HG03108 (cell line): Measurements from ENCODE around the gene ATP2B2.

Source experiments
- ATAC-seq: cut with Tn5 transposase; IDR thresholded peaks from one replicate; pipeline ENCODE4 v1.9.1; 2021; ENCODE audit warnings: moderate library complexity; ENCODE audit not compliant: unreplicated experiment

ATP2B2 gene

DNA sequence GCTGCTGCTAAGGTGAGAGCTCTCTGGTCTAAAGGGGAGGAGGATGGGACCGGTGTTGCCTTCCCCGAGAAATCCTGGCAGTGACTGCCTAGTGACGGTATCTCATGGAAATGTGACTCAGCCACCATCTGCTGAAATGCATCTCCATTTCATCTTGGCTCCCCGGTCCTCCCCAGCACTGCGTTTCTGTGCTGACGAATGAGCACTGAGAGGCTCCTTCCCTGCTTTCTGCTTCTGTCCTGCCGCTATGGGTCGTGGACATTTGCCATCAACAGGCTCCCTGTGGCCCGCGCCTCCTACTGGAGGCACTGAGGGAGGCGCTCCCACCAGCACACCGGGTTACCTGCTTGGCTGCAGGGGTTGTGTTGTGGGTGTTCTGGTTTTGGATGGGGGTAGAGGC is 170.9 kb downstream of the ATP2B2 start:
- no peak for ATAC-seq

DNA sequence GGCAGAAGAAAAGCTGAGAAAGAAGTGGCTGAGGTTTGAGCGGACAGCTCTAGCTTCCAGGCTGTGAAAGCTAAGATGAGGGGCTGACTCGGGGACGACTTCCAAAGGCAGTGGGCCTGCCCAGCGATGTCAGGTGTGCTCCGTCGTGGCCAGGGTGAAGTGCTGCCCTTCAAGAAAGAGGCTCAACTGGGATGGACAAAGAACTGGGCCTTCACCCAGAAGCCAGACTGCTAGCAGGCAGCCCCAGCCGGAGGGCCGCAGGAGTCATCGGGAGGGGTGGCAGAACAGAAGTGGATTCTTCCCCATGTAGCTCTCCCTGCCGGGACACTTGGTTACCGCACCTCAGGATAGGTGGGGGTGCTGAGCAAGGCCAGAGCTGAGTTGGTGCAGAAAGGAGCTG is 171.3 kb downstream of the ATP2B2 start:
- no peak for ATAC-seq

DNA sequence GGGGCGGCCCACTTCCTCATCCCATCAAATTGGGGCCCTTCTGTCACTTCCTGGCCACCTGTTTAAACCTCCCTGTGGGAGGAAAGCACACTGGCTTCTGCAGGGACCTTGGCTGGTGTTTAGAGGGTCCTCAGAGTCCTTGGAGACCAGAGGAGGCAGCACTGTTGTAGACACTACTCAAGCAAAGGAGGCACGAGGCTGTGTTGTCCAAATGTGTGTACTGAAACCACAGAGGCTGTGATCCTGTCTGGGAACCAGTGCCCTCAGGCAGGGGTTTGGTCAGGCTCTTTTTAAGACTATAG is 172.1 kb downstream of the ATP2B2 start:
- no peak for ATAC-seq

DNA sequence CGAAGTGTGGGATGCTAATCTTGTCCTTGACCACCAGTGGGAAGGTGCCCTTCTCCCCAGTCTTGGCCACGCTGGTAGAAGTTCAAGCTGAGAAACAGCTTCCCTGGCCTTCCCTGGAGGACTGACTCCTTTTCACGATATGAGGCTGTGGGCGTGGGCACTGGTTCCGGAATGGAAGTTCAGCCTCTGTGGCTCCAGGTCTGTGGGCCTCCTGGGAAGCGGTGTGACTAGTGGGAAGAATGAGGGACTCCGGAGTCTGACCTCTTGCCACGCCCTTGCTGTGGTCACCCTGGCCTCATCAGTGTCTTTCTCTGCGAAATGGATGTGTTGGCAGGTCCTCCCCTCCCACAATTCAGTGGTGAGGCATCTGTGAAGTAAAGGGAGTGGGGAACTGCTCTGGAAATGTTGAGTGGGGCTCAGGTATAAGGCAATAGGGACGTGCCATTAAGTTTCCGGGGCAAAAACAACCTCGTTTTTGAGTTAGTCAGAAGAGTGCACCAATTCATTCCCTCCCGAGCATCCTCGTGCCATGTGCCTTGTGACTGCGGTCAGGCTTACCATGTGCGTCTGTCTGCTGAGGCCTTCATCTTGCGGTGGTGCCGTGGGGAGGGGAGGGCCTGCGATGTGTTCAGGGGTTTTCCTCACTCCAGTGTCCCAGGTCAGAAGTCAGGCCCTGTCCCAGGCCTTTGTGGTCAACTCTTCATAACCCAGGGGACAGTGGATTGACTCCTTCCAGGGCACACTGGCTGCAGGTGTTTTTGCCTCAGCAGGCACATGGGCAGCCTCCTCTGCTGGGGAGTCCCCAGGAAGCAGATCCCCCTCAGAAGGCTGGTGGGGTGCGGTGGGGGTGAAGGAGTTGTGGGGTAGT is 172.7 kb downstream of the ATP2B2 start:
- no peak for ATAC-seq

DNA sequence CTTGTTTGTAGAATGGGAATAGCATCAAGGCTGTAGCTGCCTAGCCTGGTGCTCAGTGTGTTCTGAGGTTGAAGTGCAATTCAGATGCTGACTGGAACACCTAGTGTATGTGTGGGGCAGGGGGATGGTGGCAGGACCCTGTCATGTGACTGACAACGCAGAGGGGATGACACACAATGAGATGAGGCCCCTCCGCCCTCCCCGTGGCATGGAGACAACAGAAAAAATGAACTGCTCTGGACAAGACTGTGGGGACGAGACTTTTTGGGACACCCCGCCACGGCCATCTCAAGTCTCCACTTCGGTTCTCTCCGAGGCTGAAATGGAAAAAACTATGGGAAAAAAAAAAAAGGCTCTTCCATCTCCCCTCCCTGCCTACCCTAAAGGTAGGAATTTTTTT is 174.1 kb downstream of the ATP2B2 start:
- ATAC-seq = no peak

DNA sequence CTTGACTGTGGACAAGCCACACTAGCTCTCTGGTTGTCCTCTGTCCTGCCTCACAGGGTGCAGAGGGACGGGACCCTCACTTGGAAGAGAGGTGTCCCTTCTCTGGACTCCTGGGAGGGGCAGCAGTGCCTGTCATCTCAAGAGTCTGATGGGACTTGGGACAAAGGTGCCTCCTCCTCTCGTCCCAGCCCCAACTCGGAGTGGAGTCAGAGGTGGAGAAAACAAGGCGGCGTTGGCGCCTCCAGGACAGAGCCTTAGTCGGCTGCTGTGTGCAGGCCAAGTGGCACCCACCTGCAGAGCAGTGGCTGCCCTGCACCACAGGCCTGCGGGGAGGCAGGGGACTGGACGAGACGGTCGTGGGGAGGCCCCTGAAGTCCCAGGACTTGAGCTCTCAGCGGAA is 175.1 kb downstream of the ATP2B2 start:
- ATAC-seq = no peak

DNA sequence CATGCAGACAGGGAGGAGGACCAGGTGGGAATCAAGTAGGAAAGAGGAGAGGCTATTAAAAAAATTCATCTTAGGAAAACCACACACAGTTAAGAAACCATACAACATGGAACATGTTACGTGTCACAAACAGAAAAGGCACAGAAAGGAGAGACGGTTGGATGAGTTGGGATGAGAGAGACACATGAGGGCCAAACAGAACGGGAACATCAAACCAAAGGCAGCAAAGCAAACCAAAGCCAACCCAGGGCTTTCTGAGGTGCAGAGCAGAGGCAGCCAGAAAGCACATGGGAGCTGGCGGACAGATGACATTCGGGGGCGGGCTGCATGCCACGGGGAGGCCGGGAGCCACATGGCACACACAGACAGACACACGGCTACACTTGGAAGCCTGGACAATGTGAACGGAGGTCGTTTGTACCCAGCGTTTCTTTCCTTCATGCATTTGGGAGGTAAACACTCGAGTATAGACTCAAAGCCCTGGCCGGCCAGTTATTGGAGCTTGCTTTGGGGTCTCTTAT is 175.8 kb downstream of the ATP2B2 start:
- ATAC-seq = no peak

DNA sequence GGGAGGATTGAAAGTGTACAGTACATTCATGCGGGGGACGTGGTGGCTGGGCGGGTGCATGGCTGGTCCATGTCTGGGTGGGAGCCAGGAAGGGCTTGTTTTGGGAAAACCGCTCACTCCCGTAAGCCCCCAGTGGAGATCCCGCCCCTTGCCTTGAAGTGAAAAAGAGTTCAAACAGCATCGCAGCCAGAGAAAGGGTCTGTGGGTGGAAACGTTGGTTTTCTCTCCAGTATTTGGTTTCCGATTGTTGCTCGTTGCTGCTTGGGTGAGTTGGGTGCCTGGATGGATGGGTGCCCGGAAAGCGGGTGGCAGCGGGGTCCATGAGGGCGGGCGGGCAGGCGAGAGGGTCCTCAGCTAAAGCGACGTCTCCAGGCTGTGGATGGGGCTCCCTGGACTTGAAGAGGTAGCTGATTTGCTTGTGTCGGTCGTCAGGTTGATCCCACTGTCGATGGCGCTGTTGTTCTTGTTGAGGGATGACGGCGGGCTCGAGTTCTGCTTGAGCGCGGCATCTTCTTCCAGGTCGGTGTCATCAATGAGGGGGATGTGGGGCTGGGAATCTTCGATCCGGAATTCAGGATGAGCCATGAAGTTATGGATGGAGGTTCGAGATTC is 176.8 kb downstream of the ATP2B2 start:
- no peak for ATAC-seq

DNA sequence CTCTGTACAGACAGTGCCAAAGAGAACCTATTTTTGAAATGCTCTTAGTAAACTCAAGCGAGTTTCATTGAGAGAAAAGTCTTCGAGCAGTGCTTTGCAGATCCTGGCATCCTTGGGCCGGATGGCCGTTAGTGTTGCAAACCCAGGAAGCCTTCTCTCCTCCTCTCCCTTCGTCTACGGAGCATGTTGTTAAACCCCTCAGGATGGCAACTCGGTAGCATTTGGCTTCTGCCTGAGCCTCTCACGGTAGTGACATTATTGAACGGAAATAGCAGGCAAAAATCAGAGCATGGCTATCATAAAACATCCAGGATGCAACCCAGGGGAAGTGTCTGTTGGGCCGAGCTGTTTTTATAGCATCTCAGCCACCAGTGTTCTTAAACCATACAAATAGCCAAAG is 177.8 kb downstream of the ATP2B2 start:
- no peak for ATAC-seq

DNA sequence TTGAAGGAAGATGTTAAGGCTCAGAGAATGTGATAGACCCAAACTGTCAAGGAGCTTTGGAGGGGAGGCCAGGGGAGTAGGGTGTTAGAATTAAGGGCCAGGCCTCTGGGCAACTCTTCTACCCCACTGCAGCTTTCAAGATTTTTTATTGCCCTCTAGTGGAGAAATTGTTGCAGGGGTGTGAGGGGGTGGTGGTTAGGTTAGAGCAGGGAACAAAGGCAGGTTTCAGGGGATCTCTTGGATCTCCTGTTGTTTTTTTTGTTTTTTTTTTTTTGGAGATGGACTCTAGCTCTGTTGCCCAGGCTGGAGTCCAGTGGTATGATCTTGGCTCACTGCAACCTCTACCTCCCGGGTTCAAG is 183.1 kb downstream of the ATP2B2 start:
- ATAC-seq = no peak

DNA sequence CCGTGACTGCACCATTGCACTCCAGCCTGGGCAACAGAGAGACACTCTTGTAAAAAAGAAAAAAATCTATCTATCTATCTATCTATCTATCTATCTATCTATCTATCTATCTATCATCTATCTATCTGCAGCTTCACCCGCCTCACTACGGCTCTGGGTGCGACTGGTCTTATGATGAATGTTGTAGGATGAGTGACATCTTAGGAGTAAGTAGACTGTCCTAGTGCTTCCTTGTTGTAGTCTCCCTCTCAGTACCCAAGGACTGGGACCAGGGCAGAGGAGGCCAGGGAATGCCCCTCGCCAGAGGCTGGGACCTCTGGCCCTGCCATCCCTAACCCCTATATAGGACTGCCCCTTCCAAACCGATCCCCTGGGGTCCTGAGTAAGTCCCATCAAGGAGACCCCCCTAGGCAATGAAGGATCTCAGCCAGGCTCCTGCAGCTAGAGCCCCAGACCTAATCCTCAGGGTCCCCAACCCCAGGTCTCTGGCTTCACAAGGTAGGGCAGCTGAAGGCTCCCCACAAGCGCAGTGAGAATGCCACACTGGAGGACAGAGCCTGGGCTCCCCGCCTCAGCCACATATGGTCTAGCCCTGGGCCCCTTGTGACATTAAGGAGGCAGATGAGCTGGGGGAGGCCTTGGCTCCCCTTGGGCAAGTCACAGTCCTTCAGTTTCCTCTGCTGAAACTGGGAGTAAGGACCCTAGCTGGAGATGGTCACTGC is 183.6 kb downstream of the ATP2B2 start:
- ATAC-seq = no peak

DNA sequence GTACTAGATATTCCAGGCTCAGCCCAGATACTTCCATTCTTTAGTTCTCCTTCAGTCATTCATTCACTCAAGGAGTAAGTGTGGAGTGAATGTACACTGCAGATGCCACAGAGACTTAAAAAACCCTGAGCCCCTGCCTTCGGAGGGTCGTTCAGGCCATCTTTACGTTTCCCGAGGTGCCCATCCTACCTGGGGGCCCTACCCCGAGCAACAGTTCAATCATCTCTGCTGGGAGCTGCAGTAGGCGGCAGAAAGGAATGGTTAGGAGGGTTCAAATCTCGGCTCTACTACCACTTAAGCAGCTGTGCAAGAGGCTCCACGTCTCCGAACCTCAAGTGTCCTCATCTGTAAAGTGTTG is 185.1 kb downstream of the ATP2B2 start:
- ATAC-seq = no peak

DNA sequence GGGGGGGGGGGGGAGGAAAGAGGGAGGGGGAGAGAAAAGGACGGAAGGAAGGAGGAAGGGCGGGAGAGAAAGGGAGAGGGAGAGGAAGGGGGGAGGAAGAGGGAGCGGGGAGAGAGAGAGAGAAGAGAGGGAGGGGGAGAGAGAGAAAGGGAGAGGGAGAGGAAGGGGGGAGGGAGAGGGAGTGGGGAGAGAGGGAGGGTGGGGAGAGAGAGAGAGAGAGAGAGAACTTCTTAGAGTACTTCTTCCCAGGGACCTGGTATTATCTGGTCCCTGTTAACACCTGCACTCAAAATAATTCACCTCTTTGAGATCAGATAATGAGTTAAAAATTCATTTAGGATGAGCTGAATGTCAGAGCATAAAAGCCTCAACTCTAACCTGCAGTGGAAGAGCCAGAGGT is 185.6 kb downstream of the ATP2B2 start:
- ATAC-seq = no peak

DNA sequence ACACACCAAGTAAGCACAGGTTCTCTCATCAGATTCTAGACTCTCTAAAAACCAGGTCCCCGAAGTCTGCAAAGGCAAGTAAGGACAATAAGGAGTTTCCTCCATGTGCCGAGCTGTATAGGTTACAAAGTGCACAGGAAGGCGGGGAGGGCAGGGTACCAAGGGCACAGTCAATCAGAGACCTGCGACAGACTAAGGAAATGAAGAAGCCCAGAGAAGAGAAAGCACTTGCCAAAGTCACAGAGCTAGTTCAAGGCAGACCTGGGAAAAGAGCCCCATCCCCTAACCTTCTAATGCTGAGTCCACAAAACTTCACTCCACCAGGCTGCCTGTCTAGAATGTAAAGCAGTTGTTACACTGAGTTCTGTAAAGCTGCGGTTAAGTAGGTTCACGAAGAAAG is 186.1 kb downstream of the ATP2B2 start:
- no peak for ATAC-seq

DNA sequence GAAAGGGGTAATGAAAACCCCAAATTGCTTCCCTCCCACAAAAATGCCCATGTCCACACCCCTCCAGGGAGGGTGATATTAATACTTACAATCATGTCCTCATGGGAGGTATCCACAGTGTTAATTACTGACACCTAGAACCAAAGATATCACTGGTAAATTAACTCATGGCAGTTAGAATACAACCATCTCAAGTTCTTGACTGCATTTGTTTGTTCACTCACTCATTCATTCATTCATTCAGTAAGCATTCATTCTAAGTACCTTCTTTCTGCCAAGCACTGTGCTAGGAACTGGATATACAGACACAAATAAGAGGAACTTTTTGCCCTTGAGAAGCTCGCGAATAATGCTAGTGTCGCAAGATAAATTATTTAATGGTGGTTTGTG is 187.4 kb downstream of the ATP2B2 start:
- no peak for ATAC-seq

DNA sequence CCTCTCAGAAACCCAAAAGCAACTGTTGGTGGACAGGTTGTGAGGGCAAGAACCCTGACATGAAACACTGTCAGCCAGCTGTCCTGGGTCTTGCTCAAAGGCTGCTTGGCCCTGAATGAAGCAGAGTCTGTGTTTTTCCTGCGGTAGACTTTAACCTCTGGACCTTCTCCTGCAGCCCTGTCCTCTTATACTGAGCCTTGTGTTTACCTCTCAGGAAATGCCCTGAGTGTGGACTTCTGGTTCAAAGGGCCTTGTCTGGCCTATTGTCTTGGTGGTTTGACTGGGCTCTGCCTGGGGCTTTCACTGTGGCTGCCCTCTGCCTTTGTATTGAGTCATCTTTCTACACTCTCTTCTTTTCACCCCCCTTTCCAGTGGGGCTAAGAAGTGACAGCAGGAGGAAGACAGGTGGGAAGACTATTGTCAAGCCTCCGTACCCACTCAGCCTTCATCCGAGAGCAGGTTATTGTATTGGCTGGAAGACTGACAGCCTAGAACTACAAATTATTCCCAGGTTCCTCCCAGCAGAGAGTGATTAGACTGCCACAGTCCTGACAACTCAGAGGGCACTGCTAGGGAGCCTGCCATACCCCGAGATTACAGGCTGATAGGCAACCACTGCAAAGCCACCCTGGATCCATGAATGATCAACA is 187.9 kb downstream of the ATP2B2 start:
- ATAC-seq = no peak

DNA sequence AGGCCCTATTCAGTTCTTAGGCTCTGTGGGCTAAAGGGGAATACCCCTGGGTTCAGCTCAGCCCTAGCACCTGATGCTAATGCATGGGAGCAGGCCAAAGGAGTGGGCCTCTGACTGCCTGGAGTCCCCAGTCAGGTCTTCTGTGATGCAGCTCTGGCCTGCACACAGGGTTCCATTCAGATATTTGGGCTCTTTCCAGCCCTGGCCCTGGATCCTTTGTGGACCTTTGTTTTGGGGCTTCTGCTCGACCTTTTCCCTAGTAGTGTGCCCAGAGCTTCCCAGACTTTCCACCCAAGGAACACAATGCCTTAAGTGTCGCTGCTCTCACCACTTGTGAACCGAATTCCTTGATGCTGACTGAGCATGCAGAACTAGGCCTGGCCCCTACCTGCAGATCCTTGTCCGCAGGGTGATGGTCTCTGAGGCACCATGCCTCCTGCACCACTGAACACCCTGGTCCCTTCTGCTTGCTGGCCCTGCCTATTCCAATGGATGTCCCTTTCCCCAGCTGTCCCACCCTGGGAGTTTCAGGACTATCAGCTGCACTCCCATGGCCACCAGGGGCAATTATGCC is 189.5 kb downstream of the ATP2B2 start:
- ATAC-seq = no peak

DNA sequence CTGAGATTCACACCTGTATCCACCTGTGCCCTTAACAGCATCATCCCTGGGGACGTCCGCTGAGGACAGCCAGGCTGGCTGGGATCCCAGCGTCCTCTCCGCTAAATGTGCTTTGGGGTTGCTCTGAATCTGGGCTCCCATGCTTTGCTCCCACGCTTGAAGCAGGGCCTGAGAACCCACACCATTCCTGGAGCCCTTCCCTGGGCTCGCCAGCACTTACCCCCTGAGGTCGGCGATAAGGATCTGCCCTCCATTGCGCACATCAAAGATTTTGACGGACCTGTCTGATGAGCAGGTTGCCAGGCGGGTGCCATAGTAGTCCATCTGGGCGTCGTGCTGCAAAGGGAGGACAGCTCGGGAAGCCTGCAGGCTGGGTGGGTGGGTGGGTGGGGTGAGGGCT is 190.3 kb downstream of the ATP2B2 start:
- ATAC-seq = no peak

DNA sequence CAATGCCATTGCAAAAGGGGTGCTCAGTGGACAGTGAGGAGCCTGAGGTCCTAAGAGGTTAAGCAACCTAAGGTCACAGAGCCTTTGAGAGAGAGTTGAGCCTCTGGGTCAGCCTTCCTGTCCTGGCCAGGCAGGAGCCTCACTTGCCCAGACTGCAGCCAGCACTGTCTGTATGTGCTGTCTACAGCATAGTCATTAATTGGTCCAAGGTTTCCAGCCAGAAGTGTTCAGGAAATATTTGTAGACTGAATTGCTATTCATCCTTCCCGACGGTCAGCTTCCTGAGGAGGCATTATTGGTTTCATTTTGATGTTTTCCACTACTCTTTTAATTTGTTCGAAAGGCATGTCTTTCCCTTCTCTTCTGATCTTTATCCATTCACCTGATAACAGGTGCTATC is 192.5 kb downstream of the ATP2B2 start:
- ATAC-seq = no peak

DNA sequence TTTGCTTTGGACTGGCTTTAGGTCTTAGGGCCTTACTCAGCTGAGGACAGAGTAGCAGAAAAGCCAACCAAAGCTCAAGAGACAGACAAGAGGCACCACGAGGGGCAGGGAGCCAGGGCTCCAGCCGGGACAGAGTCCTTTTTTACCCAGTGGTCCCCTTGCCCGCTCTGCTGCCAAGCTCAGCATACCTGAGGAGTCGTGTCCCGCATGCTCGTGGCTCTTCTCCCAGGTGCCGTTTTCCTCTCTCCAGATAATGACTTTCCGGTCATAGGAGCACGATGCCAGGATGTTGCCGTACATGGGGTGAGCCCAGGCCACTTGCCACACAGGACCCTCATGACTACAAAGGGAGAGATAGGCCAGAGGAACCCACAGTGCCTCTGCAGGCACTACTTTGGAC is 193.0 kb downstream of the ATP2B2 start:
- no peak for ATAC-seq

DNA sequence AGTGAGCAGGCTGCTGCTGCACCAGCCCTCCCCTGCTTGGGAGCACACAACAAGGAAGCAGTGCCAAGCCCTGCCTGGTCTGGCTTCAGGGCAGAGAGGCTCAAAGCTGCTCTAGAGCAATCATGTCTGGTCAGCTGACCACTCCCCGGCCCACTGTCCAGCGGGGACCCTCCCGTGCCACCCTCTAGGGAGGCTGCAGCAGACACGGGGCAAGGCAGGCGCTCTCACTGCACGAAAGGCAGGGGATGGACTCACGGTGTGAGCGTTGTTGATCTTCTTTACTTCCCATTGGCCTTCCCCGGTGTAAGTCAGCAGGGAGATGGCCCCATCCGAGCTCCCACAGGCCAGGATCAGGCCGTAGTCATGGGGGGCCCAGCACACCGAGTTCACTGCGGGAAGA is 193.7 kb downstream of the ATP2B2 start:
- ATAC-seq = no peak
